ENCODE measurements around the gene ATM.

ATM gene

DNA sequence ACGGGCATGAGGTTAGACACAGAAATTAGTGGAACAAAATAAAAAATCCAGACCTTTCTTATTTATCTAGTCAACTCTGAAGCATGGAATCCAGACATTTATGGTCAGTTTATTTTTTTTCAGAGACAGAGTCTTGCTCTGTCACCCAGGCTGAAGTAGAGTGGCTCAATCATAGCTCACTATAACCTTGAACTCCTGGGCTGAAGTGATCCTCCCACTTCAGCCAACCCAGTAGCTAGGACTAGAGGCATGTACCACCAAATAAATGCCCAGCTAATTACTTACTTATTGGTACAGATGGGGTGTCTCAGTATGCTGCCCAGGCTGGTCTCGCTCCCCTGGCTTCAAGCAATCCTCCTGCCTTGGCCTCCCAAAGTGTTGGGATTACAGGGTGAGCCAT, 9.1 kb upstream of the ATM start:
- intact Hi-C loops (cut with DNase I; ENCODE audit: low total_unique reads), result no loop called here
- Histone ChIP-seq H3K4me1 (no peaks in the 10 kb centered on the region), H3K4me3 (no peak overlapping the region), H3K9me3 (no peaks in the 10 kb centered on the region), H3K27ac (no peak overlapping the region), H3K36me3 (peaks cover 10 to 26% (median 13%) of the 10 kb centered on the region in 3 donors), H3K27me3 (no peaks in the 10 kb centered on the region)
- TF ChIP-seq, protein P1, sequence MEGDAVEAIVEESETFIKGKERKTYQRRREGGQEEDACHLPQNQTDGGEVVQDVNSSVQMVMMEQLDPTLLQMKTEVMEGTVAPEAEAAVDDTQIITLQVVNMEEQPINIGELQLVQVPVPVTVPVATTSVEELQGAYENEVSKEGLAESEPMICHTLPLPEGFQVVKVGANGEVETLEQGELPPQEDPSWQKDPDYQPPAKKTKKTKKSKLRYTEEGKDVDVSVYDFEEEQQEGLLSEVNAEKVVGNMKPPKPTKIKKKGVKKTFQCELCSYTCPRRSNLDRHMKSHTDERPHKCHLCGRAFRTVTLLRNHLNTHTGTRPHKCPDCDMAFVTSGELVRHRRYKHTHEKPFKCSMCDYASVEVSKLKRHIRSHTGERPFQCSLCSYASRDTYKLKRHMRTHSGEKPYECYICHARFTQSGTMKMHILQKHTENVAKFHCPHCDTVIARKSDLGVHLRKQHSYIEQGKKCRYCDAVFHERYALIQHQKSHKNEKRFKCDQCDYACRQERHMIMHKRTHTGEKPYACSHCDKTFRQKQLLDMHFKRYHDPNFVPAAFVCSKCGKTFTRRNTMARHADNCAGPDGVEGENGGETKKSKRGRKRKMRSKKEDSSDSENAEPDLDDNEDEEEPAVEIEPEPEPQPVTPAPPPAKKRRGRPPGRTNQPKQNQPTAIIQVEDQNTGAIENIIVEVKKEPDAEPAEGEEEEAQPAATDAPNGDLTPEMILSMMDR (IDR thresholded peaks at IDR 0.05), result no peak
- no peak for DNase-seq

DNA sequence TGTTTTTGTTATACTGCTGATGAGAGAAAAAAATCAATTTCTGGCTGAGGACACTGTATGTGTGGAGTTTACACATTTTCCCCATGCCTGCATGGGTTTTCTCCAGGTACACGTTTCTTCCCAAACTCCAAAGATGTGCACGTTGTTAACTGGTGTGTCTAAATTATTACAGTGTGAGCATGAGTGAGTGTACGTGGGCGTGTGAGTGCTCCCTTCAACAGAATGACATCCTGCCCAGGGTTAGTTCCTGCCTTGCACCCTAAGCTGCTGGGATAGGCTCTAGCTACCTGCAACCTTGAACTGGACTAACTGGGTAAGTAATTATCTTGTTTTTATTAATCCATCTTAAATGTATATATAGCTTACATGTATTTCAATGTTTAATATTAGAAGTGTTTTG, 5.9 kb upstream of the ATM start:
- intact Hi-C loops (cut with DNase I; ENCODE audit: low total_unique reads), result no loop called here
- no peaks in the 10 kb centered on the region for H3K27me3 ChIP-seq
- no peak for DNase-seq
- H3K4me3 ChIP-seq, result no peak overlapping the region
- no peak overlapping the region for H3K27ac ChIP-seq
- no peaks in the 10 kb centered on the region for H3K9me3 ChIP-seq
- TF ChIP-seq, protein P1 (IDR thresholded peaks at IDR 0.05), result no peak
- peaks cover 0 to 28% (median 5%) of the 10 kb centered on the region in 4 donors for H3K4me1 ChIP-seq
- H3K36me3 ChIP-seq, result peaks cover 0 to 12% (median 0%) of the 10 kb centered on the region in 3 donors

DNA sequence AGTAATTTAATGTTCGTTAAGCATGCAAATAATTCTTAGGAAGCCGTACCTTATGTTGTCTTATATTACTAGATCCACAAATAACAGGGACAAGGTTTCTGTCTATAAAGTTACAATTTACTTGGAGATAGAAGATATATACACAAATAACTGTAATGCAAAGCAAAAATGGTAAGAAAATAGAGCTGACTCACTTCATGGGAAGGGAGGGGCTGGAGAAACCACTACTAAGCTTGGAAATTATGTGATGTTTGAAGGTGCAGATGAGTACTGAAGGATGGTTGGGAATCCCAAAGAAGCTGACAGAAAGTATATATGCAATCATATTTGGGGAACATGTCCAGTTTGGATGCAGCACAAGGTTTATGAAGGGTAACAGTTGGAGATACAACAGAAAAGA, 4.4 kb upstream of the ATM start:
- H3K9me3 ChIP-seq, result no peaks in the 10 kb centered on the region
- no peaks in the 10 kb centered on the region for H3K27me3 ChIP-seq
- TF ChIP-seq, protein P1 (IDR thresholded peaks at IDR 0.05), result no peak
- H3K27ac ChIP-seq, result no peak overlapping the region
- H3K4me1 ChIP-seq, result peaks cover 3 to 28% (median 6%) of the 10 kb centered on the region in 4 donors
- H3K36me3 ChIP-seq, result no peaks in the 10 kb centered on the region
- intact Hi-C loops (cut with DNase I; ENCODE audit: low total_unique reads), result no loop called here
- no peak overlapping the region for H3K4me3 ChIP-seq
- no peak for DNase-seq

DNA sequence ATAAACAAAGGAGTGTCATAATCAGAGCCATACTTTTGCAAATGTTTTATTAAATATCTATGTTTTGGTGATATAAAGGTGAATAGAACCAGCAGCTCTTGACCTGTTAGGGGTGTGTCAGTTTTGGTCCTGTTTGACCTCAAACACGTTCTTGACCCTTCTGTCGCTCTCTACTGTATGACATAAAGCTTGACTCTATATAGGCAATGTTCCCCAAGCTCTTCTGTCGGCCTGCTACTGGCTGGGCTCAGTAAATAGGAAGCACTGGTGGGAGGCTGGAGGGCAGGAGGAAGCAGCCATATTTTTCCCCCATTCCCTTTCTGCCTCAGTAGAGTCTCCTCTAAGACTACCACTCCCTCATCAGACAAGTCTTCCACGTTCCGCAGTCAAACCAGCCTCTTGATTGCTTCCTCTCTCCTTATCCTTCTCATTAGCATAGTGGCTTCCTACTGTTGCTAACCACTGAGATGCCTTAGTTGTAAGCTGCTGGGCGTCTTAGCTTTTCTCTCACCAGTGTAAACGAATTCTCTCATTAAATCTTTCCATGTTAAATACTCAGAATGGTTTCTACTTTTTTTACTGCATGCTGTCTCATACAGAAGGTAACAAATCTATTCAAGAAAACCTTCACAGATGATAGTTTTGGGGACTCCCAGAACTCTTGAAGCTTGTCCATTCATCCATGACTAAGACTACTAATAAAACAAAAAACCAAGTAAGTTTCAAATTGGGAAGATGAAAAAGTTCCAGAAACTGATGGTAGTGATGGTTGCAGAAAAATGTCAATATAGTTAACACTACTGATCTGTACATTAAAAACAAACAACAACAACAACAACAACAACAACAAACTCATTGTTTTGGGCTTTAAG, 3.7 kb upstream of the ATM start:
- Histone ChIP-seq H3K4me3 (no peak overlapping the region), H3K9me3 (no peaks in the 10 kb centered on the region), H3K27me3 (no peaks in the 10 kb centered on the region), H3K4me1 (peaks cover 3 to 34% (median 10%) of the 10 kb centered on the region in 4 donors), H3K27ac (no peak overlapping the region), H3K36me3 (no peaks in the 10 kb centered on the region)
- intact Hi-C loops (cut with DNase I; ENCODE audit: low total_unique reads), result no loop called here
- TF ChIP-seq, protein P1 (IDR thresholded peaks at IDR 0.05), result no peak
- no peak for DNase-seq

DNA sequence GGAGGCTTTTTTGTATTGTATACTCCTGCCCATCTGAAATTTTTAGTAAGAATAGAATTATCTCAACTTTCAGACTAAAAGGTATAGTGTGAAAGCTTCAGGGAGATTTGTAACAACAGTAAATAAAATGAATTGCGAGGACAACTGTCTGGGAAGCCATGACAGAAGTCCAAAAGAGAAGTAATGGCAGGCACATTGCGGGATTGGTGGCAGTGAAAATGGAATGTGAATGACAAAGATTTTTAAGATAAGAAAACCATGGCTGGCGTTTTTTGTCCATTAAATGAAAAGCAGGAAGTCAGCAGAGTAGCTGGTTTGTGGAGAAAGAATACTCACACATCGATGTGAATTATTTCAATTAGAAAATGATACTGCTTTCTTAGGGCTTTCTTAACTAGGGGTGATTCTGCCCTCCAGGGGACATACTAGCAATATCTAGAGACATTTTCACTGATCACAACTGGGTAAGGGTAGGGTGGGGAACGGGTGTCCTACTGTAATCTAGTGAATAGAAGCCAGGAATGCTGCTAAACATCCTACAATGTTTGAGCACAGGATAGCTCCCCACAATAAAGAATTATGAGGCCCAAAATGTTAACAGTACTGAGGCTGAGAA, 2.0 kb upstream of the ATM start:
- DNase-seq, result no peak
- no peaks in the 10 kb centered on the region for H3K36me3 ChIP-seq
- intact Hi-C loops (cut with DNase I; ENCODE audit: low total_unique reads), result loop anchor here (5.0 to 10.0 kb wide), 3 partner anchors 99 to 444 kb away; partner anchors contain the start of genes ACAT1, CUL5 and DDX10
- H3K4me1 ChIP-seq, result peaks cover 3 to 44% (median 12%) of the 10 kb centered on the region in 4 donors
- H3K4me3 ChIP-seq, result peak overlapping the region; percentile 72 to 82
- TF ChIP-seq, protein P1 (IDR thresholded peaks at IDR 0.05), result no peak
- no peaks in the 10 kb centered on the region for H3K27me3 ChIP-seq
- no peaks in the 10 kb centered on the region for H3K9me3 ChIP-seq
- H3K27ac ChIP-seq, result no peak overlapping the region
